ACC112 (cell line): Measurements from ENCODE around the gene MRPS33.
A peak's percentile ranks its signal among the peaks of the same experiment; 100 is the strongest.
"Not testable (repeated sequence)": the region's sequence is repeated elsewhere in the genome, so short reads cannot be mapped to it uniquely, and the experiment has no call there.

Experiments
- H2AFZ ChIP-seq: fragments of 200-600 bp; sonication (generic); one replicate; pipeline ENCODE4 v1.6.0; 2017; ENCODE audit warnings: antibody characterized with exemption, low read length; ENCODE audit not compliant: unreplicated experiment
- H3K27ac ChIP-seq: fragments of 200-600 bp; sonication (generic); 2 replicates; pipeline ENCODE4 v1.5.1; 2014; ENCODE audit warnings: low read depth, mild to moderate bottlenecking, antibody characterized with exemption, low read length, moderate library complexity
- H3K27me3 ChIP-seq: fragments of 200-600 bp; sonication (generic); 2 replicates; pipeline ENCODE4 v1.6.1; 2014; ENCODE audit warnings: mild to moderate bottlenecking, antibody characterized with exemption, low read length, moderate library complexity, mixed read lengths; ENCODE audit not compliant: insufficient read depth
- H3K36me3 ChIP-seq: fragments of 200-600 bp; sonication (generic); 2 replicates; pipeline ENCODE4 v1.6.1; 2016; ENCODE audit warnings: mild to moderate bottlenecking, antibody characterized with exemption, low read length, moderate library complexity, mixed read lengths; ENCODE audit not compliant: insufficient read depth
- H3K4me1 ChIP-seq: fragments of 200-600 bp; sonication (generic); one replicate; pipeline ENCODE4 v1.6.1; 2016; ENCODE audit warnings: low read length, mixed read lengths; ENCODE audit not compliant: insufficient read depth, unreplicated experiment, control insufficient read depth
- H3K4me3 ChIP-seq: fragments of 200-600 bp; sonication (generic); 2 replicates; pipeline ENCODE4 v1.5.1; 2014; ENCODE audit warnings: mild to moderate bottlenecking, low read depth, low read length
- H3K79me2 ChIP-seq: fragments of 200-600 bp; sonication (generic); one replicate; pipeline ENCODE4 v1.6.0; 2016; ENCODE audit warnings: low read length; ENCODE audit not compliant: control insufficient read depth, unreplicated experiment, insufficient read depth

Gene MRPS33

GRCh38 chr7:141032539-141033323, 18.0 kb upstream of the MRPS33 start:
- not testable (repeated sequence) for H3K4me1 ChIP-seq, H3K79me2 ChIP-seq, H3K36me3 ChIP-seq, H3K27me3 ChIP-seq, H3K27ac ChIP-seq, H3K4me3 ChIP-seq, H2AFZ ChIP-seq

DNA sequence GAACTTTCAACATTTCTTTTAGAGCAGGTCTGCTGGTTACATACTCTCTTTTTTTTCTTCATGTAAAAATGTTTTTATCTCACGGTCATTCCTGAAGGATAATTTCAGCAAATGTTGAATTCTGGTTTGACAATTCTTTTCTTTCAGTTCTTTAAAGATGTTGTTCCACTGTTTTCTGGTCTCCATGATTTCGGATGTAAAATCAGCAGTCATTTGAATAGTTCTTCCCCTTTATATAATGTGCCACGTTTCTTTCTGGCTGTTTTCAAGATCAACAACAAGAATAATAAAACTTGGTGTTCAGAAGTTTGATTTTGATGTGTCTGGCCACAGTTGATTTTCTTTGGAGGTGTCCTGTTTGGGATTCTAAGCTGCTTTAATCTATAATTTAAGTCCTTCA, 14.0 kb upstream of the MRPS33 start:
- Histone ChIP-seq H3K36me3 (no peaks in the 10 kb centered on the region), H3K27ac (no peak overlapping the region), H2AFZ (no peak overlapping the region), H3K4me3 (no peak overlapping the region), H3K4me1 (no peaks in the 10 kb centered on the region), H3K27me3 (no peaks in the 10 kb centered on the region), H3K79me2 (no peaks in the 10 kb centered on the region)

DNA sequence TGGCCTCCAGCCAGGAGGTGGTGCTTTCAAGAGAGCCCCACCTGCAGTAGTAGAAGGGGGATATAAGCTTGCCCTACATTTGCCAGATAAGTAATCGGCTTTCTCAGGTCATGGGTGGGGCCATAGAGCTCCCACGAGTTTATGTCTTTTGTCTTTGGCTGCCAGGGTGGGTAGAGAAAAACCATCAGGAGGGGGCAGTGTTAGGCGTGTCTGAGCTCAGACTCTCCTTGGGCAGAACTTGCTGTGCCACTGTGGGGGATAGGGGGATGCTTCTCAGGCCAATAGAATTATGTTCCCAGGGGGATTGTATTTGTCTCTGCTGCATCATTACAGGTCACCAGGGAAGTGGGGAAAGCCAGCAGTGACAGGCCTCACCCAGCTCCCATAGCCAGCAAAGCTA, 12.3 kb upstream of the MRPS33 start:
- Histone ChIP-seq H2AFZ (no peak overlapping the region), H3K36me3 (no peaks in the 10 kb centered on the region), H3K79me2 (no peaks in the 10 kb centered on the region), H3K27ac (no peak overlapping the region), H3K4me1 (no peaks in the 10 kb centered on the region), H3K27me3 (no peaks in the 10 kb centered on the region), H3K4me3 (no peak overlapping the region)

- no peaks in the 10 kb centered on the region for H3K36me3 ChIP-seq
- no peak overlapping the region for H2AFZ ChIP-seq
- no peak overlapping the region for H3K27ac ChIP-seq
- no peaks in the 10 kb centered on the region for H3K79me2 ChIP-seq
- no peak overlapping the region for H3K4me3 ChIP-seq
- no peaks in the 10 kb centered on the region for H3K4me1 ChIP-seq
- H3K27me3 ChIP-seq, result peaks cover 9% of the 10 kb centered on the region
Measured at GRCh38 chr7:141024668-141025067, 9.9 kb upstream of the MRPS33 start.

- Histone ChIP-seq H3K79me2 (no peaks in the 10 kb centered on the region), H3K4me1 (no peaks in the 10 kb centered on the region), H3K4me3 (no peak overlapping the region), H3K27ac (no peak overlapping the region), H3K36me3 (no peaks in the 10 kb centered on the region), H3K27me3 (peaks cover 11% of the 10 kb centered on the region), H2AFZ (no peak overlapping the region)
Measured at GRCh38 chr7:141023295-141023694, 8.5 kb upstream of the MRPS33 start.

- H3K27me3 ChIP-seq, result peaks cover 11% of the 10 kb centered on the region
- H3K79me2 ChIP-seq, result peaks cover 16% of the 10 kb centered on the region
- H2AFZ ChIP-seq, result no peak overlapping the region
- peaks cover 13% of the 10 kb centered on the region for H3K4me1 ChIP-seq
- no peaks in the 10 kb centered on the region for H3K36me3 ChIP-seq
- H3K4me3 ChIP-seq, result no peak overlapping the region
- H3K27ac ChIP-seq, result no peak overlapping the region
Measured at GRCh38 chr7:141017555-141017954, 2.8 kb upstream of the MRPS33 start.

- Histone ChIP-seq H3K4me3 (no peak overlapping the region), H3K27me3 (peaks cover 11% of the 10 kb centered on the region), H3K36me3 (no peaks in the 10 kb centered on the region)
Measured at GRCh38 chr7:141016349-141016748, 1.6 kb upstream of the MRPS33 start.

GRCh38 chr7:141014125-141014523, 628 bp downstream of the MRPS33 start:
- H2AFZ ChIP-seq, result peak overlapping the region; percentile 97
- peaks cover 16% of the 10 kb centered on the region for H3K79me2 ChIP-seq
- peak overlapping the region; percentile 76 for H3K27ac ChIP-seq
- no peaks in the 10 kb centered on the region for H3K27me3 ChIP-seq
- H3K36me3 ChIP-seq, result no peaks in the 10 kb centered on the region
- H3K4me3 ChIP-seq, result peak overlapping the region; percentile 95
- peaks cover 18% of the 10 kb centered on the region for H3K4me1 ChIP-seq

More at GRCh38 chr7:141016349-141016748, 1.6 kb upstream of the MRPS33 start:
- no peak overlapping the region for H2AFZ ChIP-seq
- H3K27ac ChIP-seq, result no peak overlapping the region
- H3K4me1 ChIP-seq, result peaks cover 18% of the 10 kb centered on the region
- peaks cover 16% of the 10 kb centered on the region for H3K79me2 ChIP-seq

- Histone ChIP-seq H3K27ac (peak overlapping the region; percentile 76; the same call in 1 of the 2 replicates), H3K79me2 (peaks cover 16% of the 10 kb centered on the region), H3K27me3 (no peaks in the 10 kb centered on the region), H2AFZ (no peak overlapping the region), H3K36me3 (peaks cover 1% of the 10 kb centered on the region; the same call in 1 of the 2 replicates), H3K4me1 (peaks cover 18% of the 10 kb centered on the region), H3K4me3 (peak overlapping the region; percentile 95)
Measured at GRCh38 chr7:141013345-141013715, 1.4 kb downstream of the MRPS33 start.

DNA sequence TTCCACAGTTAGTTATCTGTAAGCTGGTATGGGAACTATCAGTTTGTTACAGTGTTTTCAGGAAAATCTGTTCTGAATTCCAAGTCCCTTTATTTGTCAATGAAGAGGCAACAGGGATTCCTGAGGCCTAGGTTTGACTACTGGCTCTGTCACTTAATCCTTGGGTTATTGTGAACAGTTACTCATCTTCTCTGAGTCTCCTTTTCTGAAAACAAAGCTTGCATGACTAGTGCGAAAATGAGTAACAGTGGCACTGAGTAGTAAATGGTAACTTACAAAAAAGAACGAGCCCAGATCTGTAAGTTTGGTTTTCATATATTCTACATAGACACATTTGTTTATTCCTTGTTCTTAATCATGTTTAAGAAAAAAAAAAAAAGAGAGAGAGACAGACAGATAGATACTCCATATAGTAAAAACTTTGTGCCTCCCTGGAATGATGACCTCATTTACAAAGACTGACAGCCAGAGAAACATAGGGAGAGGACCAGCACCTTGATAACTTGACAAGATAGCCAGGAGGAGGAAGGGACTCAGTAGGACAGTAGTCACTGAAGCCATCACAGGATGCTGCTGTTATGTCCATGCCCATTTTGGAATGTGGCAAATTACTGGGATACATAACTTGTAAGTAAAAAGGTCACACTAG, 1.9 kb downstream of the MRPS33 start:
- Histone ChIP-seq H3K36me3 (peaks cover 3% of the 10 kb centered on the region; the same call in 1 of the 2 replicates), H2AFZ (no peak overlapping the region), H3K79me2 (peaks cover 16% of the 10 kb centered on the region), H3K4me1 (peaks cover 18% of the 10 kb centered on the region), H3K27ac (peak overlapping the region; percentile 76; the same call in 1 of the 2 replicates), H3K27me3 (no peaks in the 10 kb centered on the region), H3K4me3 (peak overlapping the region; percentile 95)
